Neural progenitor cell (in vitro differentiated cells): ENCODE measurements around the gene SCAPER. TPM values are rescaled to one million over a fixed set of nuclear protein-coding genes. Genes with fewer than 3 reads are reported as not detected.

ENCODE experiments used
- DNase-seq: peaks from one replicate; pipeline ENCODE4 v3.0.0-alpha.2; 2016; ENCODE audit warnings: low spot score
- H2AFZ ChIP-seq: fragments of 200-600 bp; sonication (generic); replicated peaks from 2 replicates; pipeline ENCODE4 v1.6.1; 2016; ENCODE audit warnings: antibody characterized with exemption
- H3F3A ChIP-seq: fragments of 200-600 bp; sonication (generic); 2 replicates; pipeline ENCODE4 v1.6.1; 2016; ENCODE audit warnings: antibody characterized with exemption, low read depth
- H3K27ac ChIP-seq: fragments of 200-600 bp; sonication (generic); 2 replicates; pipeline ENCODE4 v1.5.1; 2016; ENCODE audit warnings: mild to moderate bottlenecking
- H3K27me3 ChIP-seq: fragments of 200-600 bp; sonication (generic); 2 replicates; pipeline ENCODE4 v1.6.1; 2016; ENCODE audit warnings: mild to moderate bottlenecking, moderate library complexity
- H3K36me3 ChIP-seq: fragments of 200-600 bp; sonication (generic); 2 replicates; pipeline ENCODE4 v1.5.1; 2016
- H3K4me1 ChIP-seq: fragments of 200-600 bp; sonication (generic); 2 replicates; pipeline ENCODE4 v1.6.1; 2016; ENCODE audit warnings: mixed run types
- H3K4me2 ChIP-seq: fragments of 200-600 bp; sonication (generic); 2 replicates; pipeline ENCODE4 v1.6.1; 2016
- H3K4me3 ChIP-seq: fragments of 200-600 bp; sonication (generic); 2 replicates; pipeline ENCODE4 v1.5.1; 2016
- H3K79me2 ChIP-seq: fragments of 200-600 bp; sonication (generic); 2 replicates; pipeline ENCODE4 v1.6.1; 2016; ENCODE audit warnings: low read depth
- H3K9ac ChIP-seq: fragments of 200-600 bp; sonication (generic); 2 replicates; pipeline ENCODE4 v1.6.1; 2016
- H3K9me3 ChIP-seq: fragments of 200-600 bp; sonication (generic); 2 replicates; pipeline ENCODE4 v1.5.1; 2016; ENCODE audit warnings: low read depth
- H4K20me1 ChIP-seq: fragments of 200-600 bp; sonication (generic); 2 replicates; pipeline ENCODE4 v1.6.1; 2016; ENCODE audit warnings: low read depth
- H3K27ac Mint-ChIP-seq: 3 replicates; pipeline ENCODE4 v1.8.0; 2021; ENCODE audit warnings: mixed read lengths
- H3K27me3 Mint-ChIP-seq: 2 replicates; pipeline ENCODE4 v1.8.0; 2022; ENCODE audit warnings: low read depth, mild to moderate bottlenecking, inconsistent platforms, moderate library complexity, mixed read lengths; ENCODE audit not compliant: insufficient read depth
- H3K36me3 Mint-ChIP-seq: 3 replicates; pipeline ENCODE4 v1.8.0; 2021; ENCODE audit warnings: mixed read lengths
- H3K4me1 Mint-ChIP-seq: 3 replicates; pipeline ENCODE4 v1.8.0; 2021; ENCODE audit warnings: mixed read lengths
- H3K4me3 Mint-ChIP-seq: 3 replicates; pipeline ENCODE4 v1.8.0; 2021; ENCODE audit warnings: mild to moderate bottlenecking, moderate library complexity, mixed read lengths
- H3K9me3 Mint-ChIP-seq: 3 replicates; pipeline ENCODE4 v1.8.0; 2020; ENCODE audit warnings: mixed read lengths
- EZH2 ChIP-seq: fragments of 200-600 bp; sonication (generic); IDR thresholded peaks from 2 replicates; pipeline ENCODE4 v1.6.1; 2017; ENCODE audit warnings: antibody characterized with exemption, mild to moderate bottlenecking, moderate library complexity
- EZH2phosphoT487 ChIP-seq: fragments of 200-600 bp; sonication (generic); IDR thresholded peaks from 2 replicates; pipeline ENCODE4 v1.6.1; 2017; ENCODE audit warnings: antibody characterized with exemption
- total RNA-seq: library from RNA; depleted of rRNA; stranded (reverse); fragments of >200 nt; gene quantifications from 2 replicates; pipeline ENCODE4 v1.2.3, GENCODE V29; 2015; ENCODE audit warnings: low replicate concordance
- TF ChIP-seq, protein P1 (sequence below): fragments of 200-600 bp; sonication (generic); IDR thresholded peaks from 2 replicates; pipeline ENCODE4 v1.5.1; 2017; ENCODE audit warnings: antibody characterized with exemption, mild to moderate bottlenecking

Gene SCAPER
- total RNA-seq, 1 donor from 2014 or later = 20.4 TPM

DNA sequence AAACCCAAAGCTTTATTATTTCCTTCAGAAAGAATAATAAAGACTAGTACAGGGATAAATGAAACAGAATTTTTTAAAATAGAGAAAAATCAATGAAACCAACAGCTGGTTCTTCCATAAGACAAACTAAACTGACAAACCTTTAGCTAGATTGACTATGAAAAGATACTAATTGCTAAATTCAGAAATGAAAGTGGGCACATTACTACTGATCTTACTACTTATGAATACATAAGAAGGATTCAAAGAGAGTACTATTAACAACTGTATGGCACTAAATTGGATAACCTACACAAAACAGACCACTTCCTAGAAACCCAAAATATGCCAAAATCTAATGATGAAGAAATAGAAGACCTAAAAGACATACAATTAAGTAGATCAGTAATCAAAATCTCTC lies 290.4 kb downstream of the SCAPER start:
- H3K9ac ChIP-seq = no peak overlapping the region
- no peaks in the 10 kb centered on the region for H3K27me3 ChIP-seq
- peaks cover 8% of the 10 kb centered on the region for H3K36me3 Mint-ChIP-seq
- no peak overlapping the region for H3K4me3 Mint-ChIP-seq
- peaks cover 28% of the 10 kb centered on the region for H3K9me3 Mint-ChIP-seq
- H3K79me2 ChIP-seq = no peaks in the 10 kb centered on the region
- no peak overlapping the region for H3K4me3 ChIP-seq
- H4K20me1 ChIP-seq = no peaks in the 10 kb centered on the region
- H3K27me3 Mint-ChIP-seq = no peaks in the 10 kb centered on the region
- peaks cover 7% of the 10 kb centered on the region for H3F3A ChIP-seq
- no peak overlapping the region for H3K27ac ChIP-seq
- no peak overlapping the region for H3K4me2 ChIP-seq
- H2AFZ ChIP-seq = no peak overlapping the region
- H3K4me1 Mint-ChIP-seq = no peaks in the 10 kb centered on the region
- peaks cover 5% of the 10 kb centered on the region for H3K9me3 ChIP-seq
- peaks cover 5% of the 10 kb centered on the region for H3K4me1 ChIP-seq
- no peak for TF ChIP-seq EZH2
- TF ChIP-seq, protein P1, sequence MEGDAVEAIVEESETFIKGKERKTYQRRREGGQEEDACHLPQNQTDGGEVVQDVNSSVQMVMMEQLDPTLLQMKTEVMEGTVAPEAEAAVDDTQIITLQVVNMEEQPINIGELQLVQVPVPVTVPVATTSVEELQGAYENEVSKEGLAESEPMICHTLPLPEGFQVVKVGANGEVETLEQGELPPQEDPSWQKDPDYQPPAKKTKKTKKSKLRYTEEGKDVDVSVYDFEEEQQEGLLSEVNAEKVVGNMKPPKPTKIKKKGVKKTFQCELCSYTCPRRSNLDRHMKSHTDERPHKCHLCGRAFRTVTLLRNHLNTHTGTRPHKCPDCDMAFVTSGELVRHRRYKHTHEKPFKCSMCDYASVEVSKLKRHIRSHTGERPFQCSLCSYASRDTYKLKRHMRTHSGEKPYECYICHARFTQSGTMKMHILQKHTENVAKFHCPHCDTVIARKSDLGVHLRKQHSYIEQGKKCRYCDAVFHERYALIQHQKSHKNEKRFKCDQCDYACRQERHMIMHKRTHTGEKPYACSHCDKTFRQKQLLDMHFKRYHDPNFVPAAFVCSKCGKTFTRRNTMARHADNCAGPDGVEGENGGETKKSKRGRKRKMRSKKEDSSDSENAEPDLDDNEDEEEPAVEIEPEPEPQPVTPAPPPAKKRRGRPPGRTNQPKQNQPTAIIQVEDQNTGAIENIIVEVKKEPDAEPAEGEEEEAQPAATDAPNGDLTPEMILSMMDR = no peak
- DNase-seq = no peak
- no peaks in the 10 kb centered on the region for H3K36me3 ChIP-seq
- H3K27ac Mint-ChIP-seq = no peak overlapping the region

DNA sequence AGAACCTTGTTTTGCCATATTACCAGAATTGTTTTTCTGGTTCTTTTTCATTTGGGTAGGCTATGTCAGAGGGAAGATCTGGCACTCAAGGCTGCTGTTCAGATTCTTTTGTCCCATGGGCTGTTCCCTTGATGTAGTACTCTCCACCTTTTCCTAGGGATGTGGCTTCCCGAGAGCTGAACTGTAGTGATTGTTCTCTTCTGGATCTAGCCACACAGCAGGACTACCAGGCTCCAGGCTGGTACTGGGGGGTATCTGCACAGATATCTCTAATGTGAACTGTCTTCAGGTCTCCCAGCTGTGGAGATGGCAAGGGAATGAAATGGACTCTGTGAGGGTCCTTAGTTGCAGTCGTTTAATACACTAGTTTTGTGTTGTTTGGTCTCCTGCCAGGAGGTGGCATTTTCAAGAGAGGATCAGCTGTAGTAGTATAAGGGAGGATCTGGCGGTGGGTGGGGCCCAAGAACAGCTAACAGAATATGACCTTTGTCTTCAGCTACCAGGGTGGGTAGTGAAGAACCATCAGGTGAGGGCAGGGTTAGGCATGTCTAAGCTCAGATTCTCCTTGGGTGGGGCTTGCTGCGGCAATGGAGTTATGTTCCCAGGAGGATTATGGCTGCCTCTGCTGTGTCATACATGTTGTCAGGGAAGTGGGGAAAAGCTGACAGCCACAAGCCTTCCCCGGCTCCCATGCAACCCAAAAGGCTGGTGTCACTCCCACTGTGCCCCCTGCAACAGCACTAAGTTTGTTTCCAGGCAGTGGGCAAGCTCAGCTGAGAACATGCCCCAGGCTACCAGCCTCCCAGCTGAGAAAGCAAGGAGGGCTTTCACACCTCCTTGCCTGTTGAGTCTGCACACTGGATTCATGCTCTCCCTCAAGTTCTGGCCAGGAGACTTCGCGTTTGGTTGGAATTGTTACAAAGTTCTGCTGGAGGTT lies 316.1 kb downstream of the SCAPER start:
- TF ChIP-seq, protein P1 = no peak
- TF ChIP-seq EZH2 (no peak), EZH2phosphoT487 (no peak)
- Histone ChIP-seq H3K4me1 (no peaks in the 10 kb centered on the region), H3K27me3 (no peaks in the 10 kb centered on the region), H3K36me3 (no peaks in the 10 kb centered on the region), H3K79me2 (no peaks in the 10 kb centered on the region), H3F3A (no peaks in the 10 kb centered on the region), H4K20me1 (no peaks in the 10 kb centered on the region), H3K9ac (no peak overlapping the region), H3K27ac (no peak overlapping the region), H3K9me3 (no peaks in the 10 kb centered on the region), H2AFZ (no peak overlapping the region), H3K4me2 (no peak overlapping the region), H3K4me3 (no peak overlapping the region)
- Mint-ChIP-seq H3K4me1 (no peaks in the 10 kb centered on the region), H3K36me3 (no peaks in the 10 kb centered on the region), H3K4me3 (no peak overlapping the region), H3K27ac (no peak overlapping the region), H3K9me3 (no peaks in the 10 kb centered on the region), H3K27me3 (no peaks in the 10 kb centered on the region)
- no peak for DNase-seq

DNA sequence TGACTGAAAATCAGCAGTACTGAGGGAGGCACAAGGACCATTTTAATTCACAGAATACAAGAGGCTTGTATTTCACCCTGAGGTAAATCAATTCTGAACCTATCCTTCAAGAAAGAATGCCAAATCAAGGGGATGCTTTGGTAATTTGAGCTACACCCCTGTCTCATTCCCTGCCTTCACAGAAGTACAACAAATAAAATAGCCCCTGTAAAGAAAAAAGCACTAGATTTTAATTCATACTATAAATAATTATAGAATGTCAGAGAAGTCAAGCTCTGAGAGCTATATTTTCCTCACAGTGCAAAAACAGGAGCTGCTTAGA lies 319.6 kb downstream of the SCAPER start:
- Mint-ChIP-seq H3K4me3 (no peak overlapping the region), H3K4me1 (no peaks in the 10 kb centered on the region), H3K27me3 (no peaks in the 10 kb centered on the region), H3K27ac (no peak overlapping the region), H3K9me3 (peaks cover 19% of the 10 kb centered on the region), H3K36me3 (peaks cover 4% of the 10 kb centered on the region)
- Histone ChIP-seq H2AFZ (no peak overlapping the region), H4K20me1 (no peaks in the 10 kb centered on the region), H3F3A (no peaks in the 10 kb centered on the region), H3K4me2 (no peak overlapping the region), H3K27ac (no peak overlapping the region), H3K9ac (no peak overlapping the region), H3K9me3 (peaks cover 12% of the 10 kb centered on the region), H3K36me3 (no peaks in the 10 kb centered on the region), H3K27me3 (no peaks in the 10 kb centered on the region), H3K4me3 (no peak overlapping the region), H3K4me1 (no peaks in the 10 kb centered on the region), H3K79me2 (no peaks in the 10 kb centered on the region)
- DNase-seq = no peak
- TF ChIP-seq, protein P1 = no peak
- TF ChIP-seq EZH2phosphoT487 (no peak), EZH2 (no peak)
